ENCODE measurements around the gene BRSK1. TPM values are rescaled to one million over a fixed set of nuclear protein-coding genes. Genes with fewer than 3 reads are reported as not detected.

The BRSK1 gene
- polyA plus RNA-seq, 1 experiment: 12.8 TPM

DNA sequence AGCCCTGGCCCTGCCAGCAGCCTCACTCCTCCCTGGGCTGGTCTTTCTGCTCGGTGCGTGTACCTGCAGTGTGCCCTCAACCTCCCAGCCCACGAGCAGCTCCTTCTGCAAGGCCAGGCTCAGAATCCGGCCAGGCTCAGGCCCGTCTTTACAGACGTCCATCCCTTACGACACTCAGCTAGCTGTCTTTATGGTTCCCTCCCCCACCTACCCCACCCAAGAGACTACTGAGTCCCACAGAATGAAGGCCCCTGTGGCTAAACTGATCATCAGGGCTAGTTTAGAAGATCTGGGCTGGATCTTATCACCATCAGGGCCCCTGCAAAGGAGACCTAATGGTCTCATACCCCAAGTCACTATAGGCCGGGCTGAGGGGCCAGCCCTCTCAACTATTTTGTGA lies 30.6 kb downstream of the BRSK1 start:
- Histone ChIP-seq H3K36me3 (ENCODE audit: control insufficient read depth, insufficient read depth, low read length) (no peaks in the 10 kb centered on the region), H3K4me3 (ENCODE audit: low read depth, low read length) (no peak overlapping the region), H3K27me3 (ENCODE audit: control insufficient read depth, insufficient read depth, low read length) (no peaks in the 10 kb centered on the region)
- no peak for DNase-seq (ENCODE audit: low read depth)
- ChIA-PET POLR2A (no interaction called here), CTCF (interaction anchor here (5.0 kb wide), 1 partner anchor 13 kb away, joined by 30 read pairs; no protein-coding TSS in a partner anchor)
- TF ChIP-seq, protein P1, sequence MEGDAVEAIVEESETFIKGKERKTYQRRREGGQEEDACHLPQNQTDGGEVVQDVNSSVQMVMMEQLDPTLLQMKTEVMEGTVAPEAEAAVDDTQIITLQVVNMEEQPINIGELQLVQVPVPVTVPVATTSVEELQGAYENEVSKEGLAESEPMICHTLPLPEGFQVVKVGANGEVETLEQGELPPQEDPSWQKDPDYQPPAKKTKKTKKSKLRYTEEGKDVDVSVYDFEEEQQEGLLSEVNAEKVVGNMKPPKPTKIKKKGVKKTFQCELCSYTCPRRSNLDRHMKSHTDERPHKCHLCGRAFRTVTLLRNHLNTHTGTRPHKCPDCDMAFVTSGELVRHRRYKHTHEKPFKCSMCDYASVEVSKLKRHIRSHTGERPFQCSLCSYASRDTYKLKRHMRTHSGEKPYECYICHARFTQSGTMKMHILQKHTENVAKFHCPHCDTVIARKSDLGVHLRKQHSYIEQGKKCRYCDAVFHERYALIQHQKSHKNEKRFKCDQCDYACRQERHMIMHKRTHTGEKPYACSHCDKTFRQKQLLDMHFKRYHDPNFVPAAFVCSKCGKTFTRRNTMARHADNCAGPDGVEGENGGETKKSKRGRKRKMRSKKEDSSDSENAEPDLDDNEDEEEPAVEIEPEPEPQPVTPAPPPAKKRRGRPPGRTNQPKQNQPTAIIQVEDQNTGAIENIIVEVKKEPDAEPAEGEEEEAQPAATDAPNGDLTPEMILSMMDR (IDR thresholded peaks at IDR 0.05; ENCODE audit: insufficient read depth, low read depth, low read length): no peak

DNA sequence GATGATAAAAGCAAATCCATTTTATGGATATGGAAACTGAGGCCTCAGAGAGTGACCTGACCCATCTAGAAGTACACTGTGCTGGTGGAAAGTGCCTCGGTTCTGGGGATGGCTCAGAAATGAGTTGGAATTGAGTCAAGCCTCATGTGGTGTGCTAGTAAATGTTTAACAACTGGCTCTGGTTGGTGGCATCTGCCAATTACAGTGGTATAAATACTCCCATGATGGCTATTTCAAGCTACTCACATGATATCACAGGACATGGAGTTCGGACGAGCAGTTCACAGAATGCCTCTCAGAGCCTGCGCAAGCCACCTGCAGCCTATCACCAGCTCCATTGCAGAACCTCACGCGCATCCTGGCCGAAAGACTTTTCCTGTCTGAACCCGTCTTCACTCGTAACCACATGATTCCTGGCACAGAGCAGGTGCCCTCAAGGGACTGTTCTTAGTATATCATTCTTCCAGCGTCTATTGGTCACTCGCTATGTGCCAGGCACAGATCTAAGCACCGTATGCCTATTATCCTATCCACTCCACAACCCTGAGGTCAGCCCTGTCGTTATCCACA lies 32.2 kb downstream of the BRSK1 start:
- POLR2A ChIA-PET: no interaction called here

DNA sequence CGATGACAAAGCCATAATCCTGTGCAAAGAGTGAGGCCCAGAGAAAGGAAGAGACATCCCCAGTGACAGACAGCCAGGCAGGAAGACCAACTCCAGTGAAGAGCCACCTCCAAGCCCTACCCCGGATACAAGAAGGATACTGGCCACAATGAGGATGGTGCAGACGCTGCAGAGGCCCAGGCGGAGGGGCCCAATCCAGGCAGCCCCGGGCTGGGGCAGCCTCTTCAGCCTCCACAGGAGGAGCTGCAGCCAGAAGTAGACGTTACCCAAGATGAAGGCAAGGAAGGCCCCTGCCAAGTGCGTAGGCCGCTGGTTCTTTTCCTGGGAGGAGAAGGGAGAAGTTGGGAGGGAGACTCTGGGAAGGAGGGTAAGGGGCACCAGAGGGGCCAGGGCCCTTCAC lies 32.8 kb downstream of the BRSK1 start:
- POLR2A ChIA-PET: no interaction called here
- Histone ChIP-seq H3K36me3 (ENCODE audit: control insufficient read depth, insufficient read depth, low read length) (no peaks in the 10 kb centered on the region), H3K4me3 (ENCODE audit: low read depth, low read length) (no peak overlapping the region), H3K27me3 (ENCODE audit: control insufficient read depth, insufficient read depth, low read length) (no peaks in the 10 kb centered on the region)
- no peak for DNase-seq (ENCODE audit: low read depth)
- TF ChIP-seq, protein P1 (IDR thresholded peaks at IDR 0.05; ENCODE audit: insufficient read depth, low read depth, low read length): no peak
- CTCF ChIA-PET: interaction anchor here (5.0 kb wide), 1 partner anchor 15 kb away, joined by 30 read pairs; no protein-coding TSS in a partner anchor

More for the DNA sequence above, 32.2 kb downstream of the BRSK1 start:
- Histone ChIP-seq H3K4me3 (ENCODE audit: low read depth, low read length) (no peak overlapping the region), H3K27me3 (ENCODE audit: control insufficient read depth, insufficient read depth, low read length) (no peaks in the 10 kb centered on the region), H3K36me3 (ENCODE audit: control insufficient read depth, insufficient read depth, low read length) (no peaks in the 10 kb centered on the region)
- TF ChIP-seq, protein P1 (IDR thresholded peaks at IDR 0.05; ENCODE audit: insufficient read depth, low read depth, low read length): no peak
- no peak for DNase-seq (ENCODE audit: low read depth)
- CTCF ChIA-PET: interaction anchor here (5.0 kb wide), 1 partner anchor 15 kb away, joined by 30 read pairs; no protein-coding TSS in a partner anchor

DNA sequence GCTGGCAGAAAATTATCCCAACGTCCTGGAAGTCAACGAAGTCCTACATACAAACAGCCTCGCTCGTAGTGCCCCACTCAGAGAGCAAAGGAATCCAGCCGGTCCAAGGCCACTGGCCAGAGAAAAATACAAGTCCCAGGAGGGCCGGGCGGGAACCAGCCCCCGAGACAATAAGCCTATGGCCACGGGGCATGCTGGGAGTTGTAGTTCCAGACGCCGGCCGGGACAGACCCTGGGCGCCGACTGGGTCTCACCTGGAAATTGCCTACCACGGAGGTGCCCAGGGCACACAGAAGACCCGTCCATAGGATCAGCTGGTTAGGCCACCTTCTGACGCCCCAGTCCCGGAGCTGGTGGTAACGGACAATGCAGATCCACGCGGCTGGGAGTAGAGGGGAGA lies 36.0 kb downstream of the BRSK1 start:
- POLR2A ChIA-PET: no interaction called here
- TF ChIP-seq, protein P1 (IDR thresholded peaks at IDR 0.05; ENCODE audit: insufficient read depth, low read depth, low read length): no peak

DNA sequence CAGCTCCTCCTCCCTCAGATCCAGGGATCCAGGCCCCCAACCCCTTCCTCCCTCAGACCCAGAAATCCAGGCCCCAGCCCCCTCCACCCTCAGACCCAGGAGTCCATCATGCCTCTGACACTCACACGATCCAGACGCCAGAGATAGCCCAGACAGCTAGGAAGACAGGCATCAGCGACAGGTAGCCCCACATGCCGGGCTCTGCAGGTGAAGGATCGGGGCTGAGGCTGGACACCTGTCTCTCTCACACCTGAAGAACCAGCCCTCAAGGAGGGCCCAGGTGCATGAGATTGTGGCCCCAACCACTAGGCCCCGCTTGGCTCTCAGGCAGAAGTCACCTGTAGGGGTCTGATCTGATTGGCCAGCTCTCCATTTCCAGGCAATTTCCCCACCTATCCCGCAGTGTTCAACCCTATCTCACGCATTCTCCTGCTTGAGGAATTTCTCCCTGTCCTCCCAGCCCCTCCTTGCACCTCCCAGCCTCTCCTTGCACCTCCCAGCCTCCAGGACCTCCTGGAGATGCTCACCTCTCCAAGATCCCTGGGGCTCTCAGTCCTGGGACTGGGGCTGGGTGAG lies 37.1 kb downstream of the BRSK1 start:
- Histone ChIP-seq H3K27me3 (ENCODE audit: control insufficient read depth, insufficient read depth, low read length) (no peaks in the 10 kb centered on the region), H3K36me3 (ENCODE audit: control insufficient read depth, insufficient read depth, low read length) (no peaks in the 10 kb centered on the region), H3K4me3 (ENCODE audit: low read depth, low read length) (no peak overlapping the region)
- TF ChIP-seq, protein P1 (IDR thresholded peaks at IDR 0.05; ENCODE audit: insufficient read depth, low read depth, low read length): no peak
- POLR2A ChIA-PET: no interaction called here
- DNase-seq (ENCODE audit: low read depth): no peak
- CTCF ChIA-PET: interaction anchor here (0.7 to 1.4 kb wide), 3 partner anchors 14 to 20 kb away, joined by 3 read pairs; no protein-coding TSS in a partner anchor

More for the DNA sequence above, 36.0 kb downstream of the BRSK1 start:
- Histone ChIP-seq H3K36me3 (ENCODE audit: control insufficient read depth, insufficient read depth, low read length) (no peaks in the 10 kb centered on the region), H3K4me3 (ENCODE audit: low read depth, low read length) (no peak overlapping the region), H3K27me3 (ENCODE audit: control insufficient read depth, insufficient read depth, low read length) (no peaks in the 10 kb centered on the region)
- CTCF ChIA-PET: interaction anchor here (0.8 to 1.0 kb wide), 2 partner anchors 20 to 28 kb away, joined by 3 to 4 read pairs; partner anchors contain the start of gene KMT5C
- DNase-seq (ENCODE audit: low read depth): no peak

Measured in BJ (cell line).